ENCODE data around the gene TMED9. TPM values are rescaled to one million over a fixed set of nuclear protein-coding genes. Genes with fewer than 3 reads are reported as not detected.
A peak's percentile ranks its signal among the peaks of the same experiment; 100 is the strongest.

The TMED9 gene
- total RNA-seq, 1 donor from 2014 or later, result 175 TPM

- Histone ChIP-seq H3K36me3 (ENCODE audit: control insufficient read depth, insufficient read depth, low read length) (no peaks in the 10 kb centered on the region), H3K27me3 (ENCODE audit: control insufficient read depth, insufficient read depth, low read length) (no peaks in the 10 kb centered on the region), H3K4me3 (ENCODE audit: low read depth, low read length) (no peak overlapping the region)
- no peak for TF ChIP-seq CTCF (IDR thresholded peaks at IDR 0.05; ENCODE audit: insufficient read depth, low read length, poor library complexity, severe bottlenecking)
- DNase-seq (ENCODE audit: low read depth), result no peak
These were observed 9.1 kb downstream of the TMED9 start for GRCh38 chr5:177601126-177601525.

GRCh38 chr5:177601577-177602457 lies 9.8 kb downstream of the TMED9 start:
- DNase-seq (ENCODE audit: low read depth), result no peak
- no peaks in the 10 kb centered on the region for H3K27me3 ChIP-seq (ENCODE audit: control insufficient read depth, insufficient read depth, low read length)
- peak; percentile 12 for TF ChIP-seq CTCF (IDR thresholded peaks at IDR 0.05; ENCODE audit: insufficient read depth, low read length, poor library complexity, severe bottlenecking)
- H3K4me3 ChIP-seq (ENCODE audit: low read depth, low read length), result no peak overlapping the region
- no peaks in the 10 kb centered on the region for H3K36me3 ChIP-seq (ENCODE audit: control insufficient read depth, insufficient read depth, low read length)

GRCh38 chr5:177602458-177602830 lies 10.4 kb downstream of the TMED9 start:
- no peak for TF ChIP-seq CTCF (IDR thresholded peaks at IDR 0.05; ENCODE audit: insufficient read depth, low read length, poor library complexity, severe bottlenecking)
- DNase-seq (ENCODE audit: low read depth), result no peak
- H3K36me3 ChIP-seq (ENCODE audit: control insufficient read depth, insufficient read depth, low read length), result no peaks in the 10 kb centered on the region
- H3K4me3 ChIP-seq (ENCODE audit: low read depth, low read length), result no peak overlapping the region
- H3K27me3 ChIP-seq (ENCODE audit: control insufficient read depth, insufficient read depth, low read length), result no peaks in the 10 kb centered on the region

DNA sequence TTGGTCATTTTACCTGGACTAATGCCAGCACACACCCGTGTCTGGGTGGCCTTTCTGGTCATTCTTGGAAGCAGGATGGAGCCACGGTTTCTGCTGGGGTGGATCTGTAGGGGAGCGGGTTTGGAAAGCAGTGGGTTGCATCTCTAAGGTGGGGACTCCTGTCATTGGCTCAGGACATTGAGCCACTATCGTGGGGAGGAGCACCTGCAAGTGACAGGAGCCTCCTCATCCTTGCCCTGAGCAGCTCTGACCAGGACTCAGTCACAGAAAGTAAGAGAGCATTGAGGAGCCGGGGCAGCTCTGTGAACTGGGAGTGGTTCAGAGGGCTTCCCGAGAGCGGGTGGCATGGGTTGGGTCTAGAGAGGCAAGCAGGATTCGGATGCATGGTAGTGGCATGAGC lies 11.6 kb downstream of the TMED9 start:
- H3K36me3 ChIP-seq (ENCODE audit: control insufficient read depth, insufficient read depth, low read length), result no peaks in the 10 kb centered on the region
- TF ChIP-seq CTCF (IDR thresholded peaks at IDR 0.05; ENCODE audit: insufficient read depth, low read length, poor library complexity, severe bottlenecking), result no peak
- DNase-seq (ENCODE audit: low read depth), result no peak
- H3K27me3 ChIP-seq (ENCODE audit: control insufficient read depth, insufficient read depth, low read length), result no peaks in the 10 kb centered on the region
- H3K4me3 ChIP-seq (ENCODE audit: low read depth, low read length), result no peak overlapping the region

DNA sequence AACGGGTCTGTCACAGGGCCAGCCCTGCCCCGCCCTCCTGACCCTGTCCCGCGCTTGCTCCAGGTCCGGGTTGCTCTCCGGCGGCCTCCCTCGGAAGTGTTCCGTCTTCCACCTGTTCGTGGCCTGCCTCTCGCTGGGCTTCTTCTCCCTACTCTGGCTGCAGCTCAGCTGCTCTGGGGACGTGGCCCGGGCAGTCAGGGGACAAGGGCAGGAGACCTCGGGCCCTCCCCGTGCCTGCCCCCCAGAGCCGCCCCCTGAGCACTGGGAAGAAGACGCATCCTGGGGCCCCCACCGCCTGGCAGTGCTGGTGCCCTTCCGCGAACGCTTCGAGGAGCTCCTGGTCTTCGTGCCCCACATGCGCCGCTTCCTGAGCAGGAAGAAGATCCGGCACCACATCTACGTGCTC lies 12.1 kb downstream of the TMED9 start:
- DNase-seq (ENCODE audit: low read depth), result no peak
- no peak for TF ChIP-seq CTCF (IDR thresholded peaks at IDR 0.05; ENCODE audit: insufficient read depth, low read length, poor library complexity, severe bottlenecking)
- no peaks in the 10 kb centered on the region for H3K36me3 ChIP-seq (ENCODE audit: control insufficient read depth, insufficient read depth, low read length)
- no peak overlapping the region for H3K4me3 ChIP-seq (ENCODE audit: low read depth, low read length)
- H3K27me3 ChIP-seq (ENCODE audit: control insufficient read depth, insufficient read depth, low read length), result no peaks in the 10 kb centered on the region

- no peak for DNase-seq (ENCODE audit: low read depth)
- TF ChIP-seq CTCF (IDR thresholded peaks at IDR 0.05; ENCODE audit: insufficient read depth, low read length, poor library complexity, severe bottlenecking), result no peak
- Histone ChIP-seq H3K27me3 (ENCODE audit: control insufficient read depth, insufficient read depth, low read length) (no peaks in the 10 kb centered on the region), H3K4me3 (ENCODE audit: low read depth, low read length) (no peak overlapping the region), H3K36me3 (ENCODE audit: control insufficient read depth, insufficient read depth, low read length) (no peaks in the 10 kb centered on the region)
These were observed 12.7 kb downstream of the TMED9 start for GRCh38 chr5:177604656-177605055.

Data from kidney epithelial cell (primary cell).